SK-MEL-5 (cell line): ENCODE results near the gene ZBBX. TPM values are rescaled to one million over a fixed set of nuclear protein-coding genes. Genes with fewer than 3 reads are reported as not detected.
"Not testable (repeated sequence)": the region's sequence is repeated elsewhere in the genome, so short reads cannot be mapped to it uniquely, and the experiment has no call there.

Experiments
- DNase-seq: peaks from one replicate; pipeline ENCODE4 v3.0.0-alpha.2; 2016; ENCODE audit warnings: low read depth, low spot score
- in situ Hi-C: cut with HindIII; loops from 2 replicates; pipeline ENCODE4 v1.10.0; 2016; ENCODE audit warnings: low sequenced_read_pairs, high pct_unique_total_duplicates, low pct_unique_long_range_greater_than_20kb
- polyA plus RNA-seq, 2 experiments: library from polyadenylated mRNA; depleted of rRNA; stranded (reverse); fragments of >200 nt; gene quantifications; 2 replicates each; pipeline ENCODE4 v1.2.3, GENCODE V29; 2015
- total RNA-seq: library from RNA; depleted of rRNA; stranded (reverse); fragments of >200 nt; shearing (Covaris generic); gene quantifications from 2 replicates; pipeline ENCODE4 v1.2.3, GENCODE V29; 2014; rRNA removed

The ZBBX gene, protein sequence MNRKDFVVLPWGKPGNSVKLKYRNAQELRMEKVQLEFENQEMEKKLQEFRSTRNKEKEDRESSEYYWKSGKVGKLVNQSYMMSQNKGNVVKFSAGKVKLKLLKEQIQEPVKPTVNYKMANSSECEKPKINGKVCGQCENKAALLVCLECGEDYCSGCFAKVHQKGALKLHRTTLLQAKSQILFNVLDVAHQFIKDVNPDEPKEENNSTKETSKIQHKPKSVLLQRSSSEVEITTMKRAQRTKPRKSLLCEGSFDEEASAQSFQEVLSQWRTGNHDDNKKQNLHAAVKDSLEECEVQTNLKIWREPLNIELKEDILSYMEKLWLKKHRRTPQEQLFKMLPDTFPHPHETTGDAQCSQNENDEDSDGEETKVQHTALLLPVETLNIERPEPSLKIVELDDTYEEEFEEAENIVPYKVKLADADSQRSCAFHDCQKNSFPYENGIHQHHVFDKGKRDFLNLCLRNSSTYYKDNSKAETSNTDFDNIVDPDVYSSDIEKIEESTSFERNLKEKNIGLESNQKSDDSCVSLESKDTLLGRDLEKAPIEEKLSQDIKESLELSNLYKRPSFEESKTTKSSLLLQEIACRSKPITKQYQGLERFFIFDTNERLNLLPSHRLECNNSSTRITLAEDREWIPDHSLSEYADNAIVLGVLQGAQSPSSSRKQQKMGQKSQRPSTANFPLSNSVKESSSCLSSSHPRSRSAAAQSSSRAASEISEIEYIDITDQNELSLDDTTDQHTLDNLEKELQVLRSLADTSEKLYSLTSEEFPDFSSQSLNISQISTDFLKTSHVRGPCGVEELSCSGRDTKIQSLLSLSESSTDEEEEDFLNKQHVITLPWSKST
- not detected in 2 replicates for total RNA-seq
- polyA plus RNA-seq (2015; cell fraction: cytosol; rRNA removed) = not detected in 2 replicates
- 0.10 and 0.99 TPM in 2 replicates for polyA plus RNA-seq (2015; cell fraction: nucleus; rRNA removed)

DNA sequence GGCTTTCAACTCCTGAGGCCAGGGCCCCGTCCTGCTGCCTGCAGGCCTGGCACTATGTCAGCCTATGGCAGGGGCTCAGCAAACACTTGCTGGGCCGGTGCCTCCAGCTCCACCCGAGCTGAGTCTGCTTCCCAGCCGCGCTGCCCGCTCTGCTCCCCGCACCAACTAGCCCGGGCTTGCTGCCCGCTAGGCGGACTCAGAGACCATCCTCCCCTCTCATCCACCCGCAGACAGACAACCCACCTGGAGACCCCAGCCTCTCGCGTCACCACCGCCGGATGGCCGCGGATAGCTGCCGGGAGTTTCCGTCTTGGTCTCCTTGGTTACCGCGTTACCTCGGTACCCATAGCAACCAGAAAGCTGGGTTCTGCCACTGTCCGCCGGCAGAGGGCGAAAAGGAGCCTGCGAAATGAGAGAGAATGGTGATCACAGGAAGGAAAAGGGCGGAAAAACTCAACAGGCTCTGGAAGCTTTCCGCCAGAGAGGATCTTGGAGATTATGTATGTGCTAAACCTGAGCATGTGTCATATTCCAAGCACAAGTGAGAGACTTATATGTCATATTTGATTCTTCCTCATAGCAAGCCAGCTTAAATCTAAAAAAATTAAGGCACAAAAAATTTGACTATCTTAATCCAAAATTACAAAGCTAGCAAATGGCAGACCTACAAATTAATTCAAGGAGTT is at the start of gene ZBBX:
TSS of gene ZBBX (minus strand) at position 294 of the 686 bp plus-strand sequence. CDS start 7,396 bp downstream, outside the sequence.
- in situ Hi-C loops = no loop called here
- peak; percentile 91 for DNase-seq

DNA sequence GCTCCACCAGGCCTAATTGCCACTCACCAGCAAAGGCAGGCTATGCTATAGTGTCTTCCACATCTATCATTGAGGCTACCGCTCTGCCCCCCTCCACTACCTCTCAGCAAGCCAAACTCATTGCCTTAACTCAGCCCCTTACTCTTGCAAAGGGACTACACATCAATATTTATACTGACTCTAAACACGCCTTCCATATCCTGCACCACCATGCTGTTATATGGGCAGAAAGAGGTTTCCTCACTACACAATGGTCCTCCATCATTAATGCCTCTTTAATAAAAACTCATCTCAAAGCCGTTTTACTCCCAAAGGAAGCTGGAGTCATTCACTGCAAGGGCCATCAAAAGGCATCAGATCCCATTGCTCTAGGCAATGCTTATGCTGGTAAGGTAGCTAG is 46.9 kb upstream of the ZBBX start:
- in situ Hi-C loops = not testable (repeated sequence)

DNA sequence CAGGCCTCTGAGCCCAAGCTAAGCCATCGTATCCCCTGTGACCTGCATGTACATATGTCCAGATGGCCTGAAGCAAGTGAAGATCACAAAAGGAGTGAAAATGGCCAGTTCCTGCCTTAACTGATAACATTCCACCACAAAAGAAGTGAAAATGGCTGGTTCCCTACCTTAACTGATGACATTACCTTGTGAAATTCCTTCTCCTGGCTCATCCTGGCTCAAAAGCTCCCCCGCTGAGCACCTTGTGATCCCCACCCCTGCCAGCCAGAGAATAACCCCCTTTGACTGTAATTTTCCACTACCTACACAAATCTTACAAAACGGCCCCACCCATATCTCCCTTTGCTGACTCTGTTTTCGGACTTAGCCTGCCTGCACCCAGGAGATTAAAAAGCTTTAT is 42.3 kb upstream of the ZBBX start:
- in situ Hi-C loops, DNase-seq: not testable (repeated sequence)

More for the DNA sequence above, 46.9 kb upstream of the ZBBX start:
- DNase-seq = not testable (repeated sequence)

DNA sequence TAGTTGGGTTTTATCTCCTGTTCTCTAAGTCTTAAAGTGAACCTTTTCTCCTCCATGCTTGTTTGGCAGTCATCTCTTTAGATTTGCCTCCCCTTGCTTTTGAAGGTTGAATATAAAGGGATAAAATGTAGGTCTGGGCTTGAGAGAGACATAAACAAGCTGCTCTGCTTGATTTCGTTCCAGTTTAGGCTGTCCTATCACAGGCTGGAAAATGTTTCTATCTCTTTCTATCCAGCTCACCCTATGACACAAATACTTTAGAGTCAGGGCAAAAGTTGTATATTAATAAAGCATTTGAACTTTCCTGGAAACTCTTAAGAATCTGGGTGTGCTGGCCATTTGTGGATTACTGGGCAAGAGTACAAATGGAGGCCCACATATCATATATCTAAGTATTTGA is 29.5 kb upstream of the ZBBX start:
- DNase-seq = no peak
- in situ Hi-C loops = no loop called here

DNA sequence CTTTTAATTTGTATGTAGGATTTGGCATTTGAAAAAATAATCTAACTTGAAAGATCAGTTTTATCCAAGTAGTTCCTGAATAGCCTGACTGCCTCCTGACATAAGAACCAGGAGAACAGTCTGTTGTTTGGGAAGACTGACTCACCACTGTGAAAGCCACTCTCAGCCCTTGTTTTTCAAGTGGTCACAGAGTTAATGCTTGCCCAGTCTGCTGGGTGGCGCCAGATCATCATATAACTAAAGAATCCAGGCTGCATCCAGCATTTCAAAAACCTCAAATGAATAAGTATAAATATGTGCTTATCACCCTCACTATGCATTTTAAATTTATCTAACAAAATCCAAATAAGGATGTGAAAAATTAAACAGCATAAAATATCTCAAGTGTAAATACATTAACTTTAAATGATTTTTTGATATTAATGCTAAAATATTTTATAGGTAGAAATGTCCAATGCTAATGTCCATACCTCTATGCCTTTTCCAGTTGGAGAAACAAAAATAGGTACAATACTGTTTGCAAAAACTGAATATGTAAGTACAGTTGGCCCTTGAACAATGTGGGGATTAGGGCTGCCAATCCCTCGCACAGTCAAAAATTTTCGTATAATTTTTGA is 26.9 kb upstream of the ZBBX start:
- in situ Hi-C loops = no loop called here
- peak; percentile 88 for DNase-seq

DNA sequence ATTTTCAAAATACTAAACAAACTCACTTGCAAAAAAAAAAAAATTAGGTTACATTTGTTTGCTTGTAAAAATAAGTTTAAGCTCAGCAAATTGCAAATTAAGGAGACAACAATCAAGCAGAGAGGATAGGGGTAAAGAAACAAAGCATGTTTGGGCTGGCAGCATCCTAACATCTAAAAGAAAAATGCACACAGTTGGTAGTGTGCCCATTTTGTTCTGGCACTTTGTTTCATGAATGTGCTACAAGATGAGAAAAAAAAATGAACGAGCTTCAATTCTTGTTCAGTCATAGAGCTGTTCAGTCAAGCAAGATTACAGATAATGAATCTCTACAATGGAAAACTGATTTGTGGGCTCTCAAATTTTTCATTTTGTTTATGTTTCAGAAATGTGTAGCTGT is 17.7 kb upstream of the ZBBX start:
- in situ Hi-C loops = no loop called here
- DNase-seq = no peak

DNA sequence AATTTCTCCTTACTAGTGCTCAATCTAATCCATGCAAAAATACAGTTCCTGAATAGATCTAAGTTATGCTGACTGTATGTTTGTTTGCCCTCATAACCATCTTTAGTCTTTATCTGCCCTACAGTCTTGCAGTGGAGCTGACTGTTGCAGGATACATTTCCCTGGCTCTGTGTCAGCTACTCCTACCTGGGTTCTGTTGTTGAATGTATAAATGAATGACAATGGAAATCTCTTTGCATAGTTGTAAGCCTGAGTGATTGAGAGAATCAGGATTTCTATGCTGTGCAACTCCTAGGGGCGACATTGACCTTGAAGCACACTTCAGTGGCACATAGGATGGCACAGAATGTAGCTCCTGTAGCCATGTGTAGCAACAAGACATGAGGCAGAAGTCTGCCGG is 16.0 kb upstream of the ZBBX start:
- in situ Hi-C loops = no loop called here
- no peak for DNase-seq

DNA sequence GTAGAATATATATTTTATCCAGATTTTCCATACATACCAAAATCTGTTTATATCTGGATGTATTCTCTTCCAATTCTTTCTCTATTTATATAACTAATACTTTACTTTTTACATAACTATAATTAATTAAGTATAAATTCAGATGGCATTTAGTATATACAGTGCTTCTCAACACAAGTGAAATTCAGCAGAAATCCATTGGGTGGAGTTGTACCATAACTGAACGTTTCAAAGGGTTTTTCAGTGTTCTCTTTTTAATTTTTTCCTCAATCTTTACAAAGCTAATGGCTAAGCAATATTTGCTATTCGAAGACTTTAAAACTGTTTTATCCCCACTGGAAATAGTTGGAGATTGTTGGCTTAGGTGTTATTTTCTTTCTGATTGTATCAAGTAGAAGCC is 13.9 kb upstream of the ZBBX start:
- DNase-seq = peak; percentile 16

DNA sequence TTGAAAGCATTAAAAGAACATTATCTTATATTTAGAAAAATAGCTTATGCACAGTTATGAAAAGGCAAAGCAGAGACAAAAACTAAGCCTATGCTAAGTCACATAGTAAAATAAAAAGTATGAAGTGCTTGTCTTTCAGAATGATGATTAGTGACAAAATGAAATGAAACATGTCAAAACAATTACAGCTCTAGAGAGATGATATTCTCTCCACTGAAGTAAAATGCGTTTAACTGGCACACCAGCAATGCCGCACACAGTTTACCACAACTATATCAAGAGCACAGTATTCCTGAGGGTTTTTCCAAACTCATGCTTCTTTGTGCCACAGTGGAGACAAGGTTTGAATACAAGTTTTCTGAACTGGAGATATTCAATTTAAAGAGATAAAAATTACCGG is 2.1 kb upstream of the ZBBX start:
- DNase-seq = no peak
- in situ Hi-C loops = no loop called here

More for the DNA sequence above, 13.9 kb upstream of the ZBBX start:
- in situ Hi-C loops = no loop called here

DNA sequence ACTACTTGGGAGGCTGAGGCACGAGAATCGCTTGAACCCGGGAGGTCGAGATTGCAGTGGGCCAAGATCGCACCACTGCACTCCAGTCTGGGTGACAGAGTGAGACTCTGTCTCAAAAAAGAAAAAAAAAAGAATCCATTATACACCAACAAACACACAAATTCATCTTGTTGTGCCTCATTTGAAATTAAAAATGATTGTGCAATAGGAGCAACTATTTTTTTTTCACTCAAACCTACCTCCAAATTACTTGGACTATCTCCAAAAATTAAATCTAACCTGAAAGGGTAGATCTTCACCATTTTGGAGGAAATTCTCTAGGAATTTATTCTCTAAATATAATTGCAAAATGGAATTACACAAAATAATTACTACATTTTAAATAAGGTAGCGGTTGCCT is 4.6 kb downstream of the ZBBX start:
- in situ Hi-C loops = no loop called here

DNA sequence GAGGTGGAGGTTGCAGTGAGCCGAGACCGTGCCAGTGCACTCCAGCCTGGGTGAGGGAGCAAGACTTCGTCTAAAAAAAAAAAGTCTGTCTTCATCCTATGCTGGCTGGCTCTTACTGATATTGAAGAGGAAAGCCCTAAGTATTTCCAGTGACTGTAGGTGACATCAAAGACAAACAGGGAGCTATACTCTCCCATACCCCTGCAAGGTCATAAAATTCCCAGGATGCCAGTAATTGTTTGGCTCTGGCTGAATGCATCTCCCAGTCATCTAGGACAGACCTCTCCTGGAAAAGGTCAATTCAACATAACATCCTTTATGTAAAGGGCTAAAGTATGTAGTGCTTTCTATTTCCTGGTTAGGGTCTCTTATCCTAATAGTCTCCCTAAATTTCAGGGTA is 8.0 kb downstream of the ZBBX start:
- DNase-seq = peak; percentile 24
- in situ Hi-C loops = no loop called here

More for the DNA sequence above, 4.6 kb downstream of the ZBBX start:
- no peak for DNase-seq

DNA sequence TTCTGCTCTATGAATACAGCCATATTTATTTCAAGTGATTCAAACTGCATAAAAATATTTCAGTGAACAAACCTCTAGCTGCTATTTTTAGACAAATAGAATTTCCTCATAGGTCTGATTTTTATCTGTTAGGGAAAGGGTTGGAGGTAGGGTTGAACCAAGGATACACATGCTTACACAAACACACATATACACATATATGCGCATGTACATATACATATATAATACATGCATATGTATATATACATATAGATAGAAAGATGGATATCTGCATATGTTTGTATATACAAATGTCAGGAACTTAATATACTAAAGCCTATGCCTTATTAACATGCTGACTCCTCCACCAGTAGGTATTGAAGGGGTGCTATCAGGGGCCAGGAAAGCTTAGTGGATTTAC is 18.1 kb downstream of the ZBBX start:
- in situ Hi-C loops = no loop called here
- no peak for DNase-seq

DNA sequence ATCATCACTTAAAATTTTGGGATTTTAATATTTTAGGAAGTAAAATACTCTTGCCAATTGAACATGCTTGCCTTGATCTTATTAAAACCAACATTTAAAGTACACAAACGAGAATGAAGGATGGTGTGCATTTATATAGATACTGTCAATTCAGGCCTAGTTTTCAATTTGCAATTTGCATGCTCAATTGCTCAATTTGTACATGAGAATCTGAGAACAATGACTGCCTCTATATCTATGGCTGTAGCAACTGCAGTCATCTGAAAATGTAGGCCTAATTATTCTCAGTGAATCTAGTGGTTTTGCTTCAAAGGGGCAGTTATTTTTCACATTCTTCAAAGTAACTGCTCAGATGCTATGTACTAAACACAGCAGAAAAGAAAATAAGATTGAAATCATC is 18.8 kb downstream of the ZBBX start:
- in situ Hi-C loops = no loop called here
- DNase-seq = peak; percentile 57

DNA sequence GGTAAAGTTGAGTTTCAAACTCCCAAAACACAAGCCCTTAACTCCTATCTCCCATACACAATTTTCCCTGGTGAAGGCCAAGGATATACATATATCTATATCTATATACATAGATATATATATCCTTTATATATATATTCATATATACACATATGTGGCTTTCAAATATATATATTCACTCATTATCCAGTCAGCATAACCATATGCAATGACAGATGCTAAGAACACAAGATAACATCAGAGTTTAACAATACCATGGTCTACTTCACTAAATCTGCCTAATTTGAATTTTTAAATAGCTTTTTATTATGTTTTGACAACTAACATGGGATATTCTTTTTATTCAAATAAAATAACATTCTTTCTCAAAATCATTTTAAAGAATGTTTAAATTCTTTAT is 24.7 kb downstream of the ZBBX start:
- no peak for DNase-seq
- in situ Hi-C loops = no loop called here

DNA sequence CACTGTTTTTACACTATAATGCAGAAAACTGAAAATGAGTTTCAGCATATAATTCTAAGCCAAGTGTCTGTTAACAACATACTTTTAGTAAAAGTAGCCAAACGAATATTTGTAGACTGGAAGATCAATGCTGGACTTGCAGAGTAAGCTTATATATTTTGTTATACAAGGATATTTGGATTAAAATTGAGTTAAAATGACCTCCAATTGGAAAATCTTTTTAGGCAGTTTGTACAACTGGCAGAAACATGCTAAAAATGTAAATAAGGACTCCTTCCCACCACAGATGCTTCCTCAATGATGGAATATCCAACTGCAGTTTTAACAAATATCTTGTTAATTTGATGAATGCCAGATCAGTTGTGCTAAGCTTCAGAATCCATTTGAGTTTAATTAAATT is 25.3 kb downstream of the ZBBX start:
- no peak for DNase-seq
- in situ Hi-C loops = no loop called here

DNA sequence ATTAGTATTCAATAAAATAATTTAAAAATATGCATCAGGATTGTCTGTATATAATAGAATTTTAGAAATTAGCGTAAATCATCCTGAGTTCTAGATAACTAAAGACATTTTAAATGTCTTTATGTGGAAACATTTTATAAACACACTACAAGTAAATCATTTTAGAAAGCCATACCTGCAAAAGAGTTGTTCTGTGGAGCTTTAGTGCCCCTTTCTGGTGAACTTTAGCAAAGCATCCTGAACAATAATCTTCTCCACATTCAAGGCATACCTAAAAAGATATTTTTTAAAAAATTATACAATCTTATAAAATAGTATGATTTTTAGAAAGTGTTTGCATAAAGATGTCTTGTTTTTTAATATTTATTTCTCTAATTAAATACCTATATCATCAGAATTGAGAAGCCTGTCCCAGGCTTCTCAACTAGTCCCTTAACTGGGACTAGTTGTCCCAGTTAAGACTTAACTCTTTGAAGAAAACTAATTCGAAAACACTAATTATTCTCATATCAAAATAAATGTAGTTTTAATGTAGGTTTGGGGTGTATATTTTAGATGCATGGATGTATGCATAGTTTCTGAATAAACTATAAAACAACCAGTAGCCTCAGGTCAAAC is 29.7 kb downstream of the ZBBX start:
- DNase-seq = peak; percentile 57
- in situ Hi-C loops = no loop called here

DNA sequence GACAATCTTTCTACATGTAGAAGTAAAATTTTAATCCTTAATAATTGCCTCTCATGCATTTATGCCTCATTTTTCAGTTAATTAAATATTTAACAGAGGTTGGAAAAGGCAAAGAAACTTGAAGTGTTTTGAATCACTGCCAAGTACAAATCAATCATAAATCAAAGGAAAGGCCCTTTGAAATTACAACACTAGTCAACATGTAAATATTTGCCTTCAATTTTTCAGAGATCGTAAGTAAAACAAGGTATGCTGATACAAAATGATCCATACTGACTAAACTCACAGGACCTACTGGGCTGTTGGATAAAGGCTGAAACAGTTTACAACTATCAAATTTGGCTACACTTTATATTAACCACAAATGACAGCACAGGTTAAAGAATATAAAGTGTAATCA is 33.9 kb downstream of the ZBBX start:
- no peak for DNase-seq
- in situ Hi-C loops = no loop called here
